ENCODE measurements around the gene OGFOD2. TPM values are rescaled to one million over a fixed set of nuclear protein-coding genes. Genes with fewer than 3 reads are reported as not detected.

Gene OGFOD2
- total and polyA plus RNA-seq, 3 donors from 2014 or later, result 35.0 to 56.5 (median 47.2) TPM

- no peak for TF ChIP-seq POLR2A (IDR thresholded peaks at IDR 0.05)
- no peak for TF ChIP-seq CTCF (IDR thresholded peaks at IDR 0.05)
- peaks cover 10% of the 10 kb centered on the region for H3K4me1 ChIP-seq
- intact Hi-C loops (cut with DNase I; ENCODE audit: low total_unique reads), result no loop called here
- no peak overlapping the region for H3K4me3 ChIP-seq
- H3K9me3 ChIP-seq, result no peaks in the 10 kb centered on the region
- no peaks in the 10 kb centered on the region for H3K36me3 ChIP-seq (ENCODE audit: low read depth, missing control alignments)
- no peak for DNase-seq
- H3K27ac ChIP-seq, result no peak overlapping the region
- 74% methylated on average over 7 of the region's 7 CpGs; no CpG with 5 or more reads in 1 of the 2 donors for WGBS, 2 donors
- H3K27me3 ChIP-seq, result no peaks in the 10 kb centered on the region
These were observed 21.2 kb downstream of the OGFOD2 start for GRCh38 chr12:122996188-122996601.

- Histone ChIP-seq H3K36me3 (ENCODE audit: low read depth, missing control alignments) (no peaks in the 10 kb centered on the region), H3K4me1 (peaks cover 10% of the 10 kb centered on the region), H3K4me3 (no peak overlapping the region), H3K27me3 (no peaks in the 10 kb centered on the region), H3K9me3 (no peaks in the 10 kb centered on the region), H3K27ac (no peak overlapping the region)
- TF ChIP-seq POLR2A (IDR thresholded peaks at IDR 0.05) (no peak), CTCF (IDR thresholded peaks at IDR 0.05) (no peak)
- no peak for DNase-seq
- intact Hi-C loops (cut with DNase I; ENCODE audit: low total_unique reads), result no loop called here
- 94 to 96% methylated on average over 11 to 16 of the region's 16 CpGs for WGBS, 2 donors
These were observed 21.7 kb downstream of the OGFOD2 start for GRCh38 chr12:122996621-122997342.

GRCh38 chr12:122997343-122998250 lies 22.6 kb downstream of the OGFOD2 start:
- Histone ChIP-seq H3K4me3 (no peak overlapping the region), H3K9me3 (no peaks in the 10 kb centered on the region), H3K36me3 (ENCODE audit: low read depth, missing control alignments) (no peaks in the 10 kb centered on the region), H3K27me3 (no peaks in the 10 kb centered on the region), H3K4me1 (peaks cover 10% of the 10 kb centered on the region), H3K27ac (no peak overlapping the region)
- 89 to 92% methylated on average over 14 to 25 of the region's 25 CpGs for WGBS, 2 donors
- intact Hi-C loops (cut with DNase I; ENCODE audit: low total_unique reads), result no loop called here
- TF ChIP-seq POLR2A (IDR thresholded peaks at IDR 0.05) (no peak), CTCF (IDR thresholded peaks at IDR 0.05) (no peak)
- no peak for DNase-seq

GRCh38 chr12:122998316-122998715 lies 23.3 kb downstream of the OGFOD2 start:
- intact Hi-C loops (cut with DNase I; ENCODE audit: low total_unique reads), result no loop called here
- 81% methylated on average over 4 of the region's 4 CpGs; no CpG with 5 or more reads in 1 of the 2 donors for WGBS, 2 donors
- no peak for DNase-seq
- Histone ChIP-seq H3K27me3 (no peaks in the 10 kb centered on the region), H3K9me3 (no peaks in the 10 kb centered on the region), H3K36me3 (ENCODE audit: low read depth, missing control alignments) (no peaks in the 10 kb centered on the region), H3K4me1 (peaks cover 10% of the 10 kb centered on the region), H3K4me3 (no peak overlapping the region), H3K27ac (no peak overlapping the region)
- TF ChIP-seq POLR2A (IDR thresholded peaks at IDR 0.05) (no peak), CTCF (IDR thresholded peaks at IDR 0.05) (no peak)
